GM12878 (cell line): ENCODE measurements around the gene PILRB. TPM values are rescaled to one million over a fixed set of nuclear protein-coding genes. Genes with fewer than 3 reads are reported as not detected.
A peak's percentile ranks its signal among the peaks of the same experiment; 100 is the strongest.

Experiments used
- ATF2 ChIP-seq: IDR thresholded peaks from 2 replicates; pipeline ENCODE4 v1.6.1; 2012; ENCODE audit warnings: low read length, inconsistent platforms
- ATF7 ChIP-seq: fragments of 450-650 bp; IDR thresholded peaks from 2 replicates; pipeline ENCODE4 v1.6.1; 2016; ENCODE audit warnings: low read depth, mild to moderate bottlenecking
- BHLHE40 ChIP-seq, 2 experiments: fragments of 450-650 bp in 1 of 2; IDR thresholded peaks; 2 replicates each; pipeline ENCODE4 v1.6.1; 2011 to 2017; ENCODE audit warnings: low read depth in 2 of 2, borderline replicate concordance in 1 of 2, improper control_type of control experiment in 1 of 2, low read length in 1 of 2, mild to moderate bottlenecking in 1 of 2
- BMI1 ChIP-seq: fragments of 450-650 bp; IDR thresholded peaks from 2 replicates; pipeline ENCODE4 v1.6.1; 2016; ENCODE audit warnings: mild to moderate bottlenecking, moderate library complexity, borderline replicate concordance
- FOXK2 ChIP-seq: fragments of 450-650 bp; IDR thresholded peaks from 2 replicates; pipeline ENCODE4 v1.6.1; 2017; ENCODE audit warnings: mild to moderate bottlenecking, moderate library complexity
- HDAC2 ChIP-seq: fragments of 200-600 bp; sonication (generic); IDR thresholded peaks from 2 replicates; pipeline ENCODE4 v1.6.1; 2017
- IKZF2 ChIP-seq, 2 experiments: fragments of 450-650 bp; IDR thresholded peaks; 2 replicates each; pipeline ENCODE4 v1.6.1; 2017; ENCODE audit warnings: mild to moderate bottlenecking in 2 of 2, moderate library complexity in 2 of 2
- JUND ChIP-seq: IDR thresholded peaks from 2 replicates; pipeline ENCODE4 v1.6.1; 2012; ENCODE audit warnings: low read depth, mild to moderate bottlenecking, low read length, improper control_type of control experiment, moderate library complexity
- KLF5 ChIP-seq: fragments of 450-650 bp; IDR thresholded peaks from 2 replicates; pipeline ENCODE4 v1.6.1; 2014; ENCODE audit warnings: mild to moderate bottlenecking; ENCODE audit not compliant: partially characterized antibody
- MLLT1 ChIP-seq: fragments of 450-650 bp; IDR thresholded peaks from 2 replicates; pipeline ENCODE4 v1.6.1; 2016; ENCODE audit warnings: mild to moderate bottlenecking
- MTA2 ChIP-seq: fragments of 450-650 bp; IDR thresholded peaks from 2 replicates; pipeline ENCODE4 v1.6.1; 2016; ENCODE audit warnings: low read depth, mild to moderate bottlenecking, moderate library complexity
- POU2F2 ChIP-seq: IDR thresholded peaks from 3 replicates; pipeline ENCODE4 v1.6.1; 2011; ENCODE audit warnings: low read depth, mild to moderate bottlenecking, low read length, borderline replicate concordance
- RUNX3 ChIP-seq: IDR thresholded peaks from 2 replicates; pipeline ENCODE4 v1.6.1; 2012; ENCODE audit warnings: low read length, inconsistent platforms
- SMAD1 ChIP-seq: fragments of 450-650 bp; IDR thresholded peaks from 2 replicates; pipeline ENCODE4 v1.6.1; 2018; ENCODE audit warnings: mild to moderate bottlenecking, low read depth; ENCODE audit not compliant: partially characterized antibody
- TCF3 ChIP-seq: IDR thresholded peaks from 2 replicates; pipeline ENCODE4 v1.6.1; 2012; ENCODE audit warnings: low read depth, mild to moderate bottlenecking, low read length, borderline replicate concordance; ENCODE audit not compliant: insufficient read depth
- ZBTB11 ChIP-seq: fragments of 450-650 bp; formaldehyde crosslinking; IDR thresholded peaks from 2 replicates; pipeline ENCODE4 v1.5.0; 2022; ENCODE audit warnings: mild to moderate bottlenecking, missing genetic modification characterization
- ZNF592 ChIP-seq: fragments of 450-650 bp; IDR thresholded peaks from 2 replicates; pipeline ENCODE4 v1.6.1; 2017; ENCODE audit warnings: mild to moderate bottlenecking, moderate library complexity
- polyA plus RNA-seq, 11 experiments: library from polyadenylated mRNA; depleted of rRNA in 4 of 11; unstranded in 6 of 11; stranded (reverse) in 5 of 11; fragments of >200 nt; fragmentation: Nextera tagmentation in 4 of 11; fragmentation: Illumina TruSeq in 1 of 11; extraction: Ambion mirVana in 4 of 11; extraction: Trizol in 1 of 11; gene quantifications; 1 replicate in 1 of 11; 2 replicates in 10 of 11; pipeline versions ENCODE4 v1.2.1 to v1.2.3, GENCODE V29; 2011 to 2016; ENCODE audit warnings: inconsistent platforms in 2 of 11, missing spikeins in 2 of 11, low read depth in 1 of 11
- total RNA-seq, 4 experiments: library from RNA; depleted of rRNA in 3 of 4; stranded (reverse); fragments of >200 nt in 3 of 4; fragmentation: Illumina TruSeq in 1 of 4; extraction: Trizol in 1 of 4; gene quantifications; 2 replicates each; pipeline versions ENCODE4 v1.2.1 to v1.2.3, GENCODE V29; 2013 to 2021

The PILRB gene
- total and polyA plus RNA-seq, 10 of the 15 experiments (the other 5 are each of a cell fraction or from before 2014, with no cell fraction given), result 2.6 to 50.3 (median 22.0) TPM

GRCh38 chr7:100366411-100367250, 8.7 kb downstream of the PILRB start (continued):
- TF ChIP-seq TCF3 (0 out of 2 replicates have a peak, but pooled peaks have one; percentile 7), SMAD1 (peak; percentile 26), POU2F2 (no peak; the same call in 2 of the 3 replicates), ATF2 (peak; percentile 4; the same call in 1 of the 2 replicates), BMI1 (no peak), ZBTB11 (CRISPR knock-in tag) (no peak), RUNX3 (peak; percentile 71), MTA2 (peak; percentile 73; the same call in 1 of the 2 replicates), JUND (peak; percentile 72), ZNF592 (peak; percentile 7; the same call in 1 of the 2 replicates), IKZF2 (IDR thresholded peaks at IDR 0.05) (peak; percentile 53 to 58; a peak in 3 of 4 replicates), MLLT1 (peak; percentile 87), FOXK2 (peak; percentile 93), HDAC2 (no peak), KLF5 (peak; percentile 92), BHLHE40 (IDR thresholded peaks at IDR 0.05; ENCODE audit: borderline replicate concordance in 1 of 2, low read depth in 2 of 2, low read length in 1 of 2) (peak in 1 of 2 experiments; percentile 83; a peak in 2 of 4 replicates), ATF7 (peak; percentile 98)
